GM10847 (cell line): ENCODE results near the gene SNRNP40.
A peak's percentile ranks its signal among the peaks of the same experiment; 100 is the strongest.

ENCODE experiments used
- POLR2A ChIP-seq: IDR thresholded peaks from 2 replicates; pipeline ENCODE4 v1.6.1; 2011; ENCODE audit not compliant: insufficient read length; ENCODE audit errors: extremely low read depth

Gene SNRNP40

DNA sequence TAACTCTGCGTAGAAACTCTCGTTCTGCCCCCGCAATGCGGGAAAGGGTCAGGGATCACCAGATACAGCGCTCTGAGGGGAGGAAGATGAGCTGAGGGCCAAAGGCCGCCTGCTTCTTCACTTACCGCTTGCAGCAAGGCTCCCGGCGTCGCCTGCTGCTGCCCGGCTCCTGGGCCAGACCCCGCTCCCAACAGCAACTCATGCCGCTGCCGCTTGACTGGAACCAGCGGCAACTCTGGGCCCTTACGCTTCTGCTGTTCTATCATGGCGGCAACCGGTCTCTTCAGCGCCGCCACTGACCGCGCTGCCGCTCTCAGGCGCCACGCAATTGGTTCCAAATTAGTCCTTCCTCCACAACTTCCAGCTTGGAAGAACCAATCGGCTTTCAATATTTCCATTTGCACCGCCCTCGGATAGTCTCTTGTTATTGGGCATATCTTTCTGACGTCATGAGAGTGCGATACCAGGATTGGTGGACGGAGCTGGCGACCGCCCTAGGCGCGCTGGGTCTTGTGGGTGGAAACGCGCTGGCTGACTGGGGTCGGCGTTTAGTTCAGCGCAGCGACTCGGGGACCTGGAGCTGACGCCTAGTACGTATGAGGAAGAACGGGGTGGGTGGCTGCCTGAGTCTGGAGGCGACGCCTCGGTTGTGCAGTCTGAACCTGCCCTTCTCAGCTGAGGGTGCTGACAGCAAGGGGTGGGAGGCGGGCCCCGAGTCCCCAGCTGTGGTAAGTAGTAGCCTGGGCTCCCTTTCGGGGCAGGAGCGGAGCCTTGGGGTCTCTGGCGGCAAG, at the start of gene SNRNP40, which contains the start of gene ZCCHC17:
SNRNP40 (minus strand) TSS at position 303 of the 791 bp plus-strand sequence; CDS start at position 266, 37 bp downstream.
ZCCHC17 (plus strand) TSS at position 547 of the 791 bp plus-strand sequence. CDS start 13,067 bp downstream, outside the sequence.
- TF ChIP-seq POLR2A: peak; percentile 86

DNA sequence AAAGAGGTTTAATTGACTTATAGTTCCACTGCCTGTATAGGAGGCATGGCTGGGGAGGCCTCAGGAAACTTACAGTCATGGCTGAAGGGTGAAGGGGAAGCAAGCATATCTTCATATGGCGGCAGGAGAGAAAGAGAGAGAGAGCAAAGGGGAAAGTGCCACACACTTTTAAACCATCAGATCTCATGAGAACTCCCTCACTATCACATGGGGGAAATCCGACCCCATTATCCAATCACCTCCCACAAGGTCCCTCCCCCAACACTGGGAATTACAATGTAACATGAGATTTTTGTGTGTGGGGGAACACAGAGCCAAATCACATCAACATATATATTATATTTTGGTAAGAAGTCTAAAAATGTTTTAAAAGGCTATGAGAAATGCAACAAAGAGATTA, 49.0 kb upstream of the SNRNP40 start:
- TF ChIP-seq POLR2A: no peak

DNA sequence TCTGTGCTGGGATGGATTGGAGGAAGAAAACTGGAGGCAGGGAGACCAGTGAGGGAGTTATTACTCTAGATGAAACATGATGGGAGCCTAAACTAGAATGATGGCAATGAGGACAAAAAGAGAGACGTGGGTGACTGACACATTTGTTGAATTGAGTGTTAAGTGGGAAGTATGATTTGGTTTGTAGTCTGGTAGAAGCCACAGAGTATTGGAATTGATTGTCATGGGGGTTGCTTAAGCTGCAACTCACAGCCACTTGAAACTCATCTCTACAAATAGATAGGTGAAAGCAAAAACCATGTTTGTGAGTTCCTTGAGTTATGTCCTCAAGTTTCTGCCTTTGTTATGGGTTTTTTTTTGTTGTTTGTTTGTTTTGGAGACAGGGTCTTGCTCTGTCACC, 47.9 kb upstream of the SNRNP40 start:
- no peak for TF ChIP-seq POLR2A

DNA sequence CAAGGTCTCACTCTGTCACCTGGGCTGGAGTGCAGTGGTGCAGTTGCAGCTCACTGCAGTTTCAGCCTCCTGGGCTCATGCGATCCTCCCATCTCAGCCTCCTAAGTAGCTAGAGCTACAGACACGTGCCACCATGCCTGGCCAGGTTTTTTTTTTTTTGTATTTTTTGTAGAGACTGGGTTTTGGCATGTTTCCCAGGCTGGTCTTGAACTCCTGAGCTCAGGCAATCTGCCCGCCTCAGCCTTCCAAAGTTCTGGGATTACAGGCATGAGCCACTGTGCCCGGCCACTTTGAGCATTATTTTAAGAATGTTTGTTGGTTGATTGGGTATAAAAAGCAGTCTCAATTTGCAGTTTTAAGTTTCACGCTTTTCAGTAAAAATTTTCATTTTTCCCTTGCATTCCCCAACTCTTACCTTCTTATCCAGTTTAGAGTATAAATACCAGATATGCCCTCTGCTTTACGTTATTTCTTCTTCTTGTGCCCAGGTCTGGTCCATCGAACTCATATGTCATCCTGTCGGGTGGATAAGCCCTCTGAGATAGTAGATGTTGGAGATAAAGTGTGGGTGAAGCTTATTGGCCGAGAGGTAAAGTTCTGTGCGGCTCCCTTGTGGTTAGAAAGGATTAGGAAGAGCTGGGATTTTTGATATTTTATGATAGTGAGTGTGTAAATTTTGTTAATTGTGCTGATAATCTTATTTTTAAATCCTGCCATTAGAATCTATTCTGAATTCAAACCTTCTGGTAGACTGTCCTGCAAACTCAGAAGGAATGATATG, 40.3 kb upstream of the SNRNP40 start:
- no peak for TF ChIP-seq POLR2A

DNA sequence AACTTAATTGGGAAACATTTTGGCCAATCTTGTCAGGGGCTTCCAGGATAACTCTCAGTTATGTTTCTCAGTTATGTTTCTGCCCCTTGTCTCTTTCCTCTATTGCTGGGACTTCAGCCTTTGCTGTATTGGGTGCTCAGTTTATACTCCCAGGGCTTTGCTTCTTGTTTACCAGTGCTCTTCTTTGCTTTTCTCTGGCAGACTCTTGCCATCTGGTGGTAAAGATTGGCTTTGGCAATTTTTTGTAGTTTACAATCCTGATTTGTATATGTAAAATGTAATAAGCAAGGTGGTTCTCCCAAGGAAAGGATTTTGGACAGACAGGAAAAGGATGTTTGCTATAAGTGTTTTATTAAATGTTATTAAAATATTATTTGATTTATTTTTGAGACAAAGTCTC, 38.4 kb upstream of the SNRNP40 start:
- TF ChIP-seq POLR2A: no peak

DNA sequence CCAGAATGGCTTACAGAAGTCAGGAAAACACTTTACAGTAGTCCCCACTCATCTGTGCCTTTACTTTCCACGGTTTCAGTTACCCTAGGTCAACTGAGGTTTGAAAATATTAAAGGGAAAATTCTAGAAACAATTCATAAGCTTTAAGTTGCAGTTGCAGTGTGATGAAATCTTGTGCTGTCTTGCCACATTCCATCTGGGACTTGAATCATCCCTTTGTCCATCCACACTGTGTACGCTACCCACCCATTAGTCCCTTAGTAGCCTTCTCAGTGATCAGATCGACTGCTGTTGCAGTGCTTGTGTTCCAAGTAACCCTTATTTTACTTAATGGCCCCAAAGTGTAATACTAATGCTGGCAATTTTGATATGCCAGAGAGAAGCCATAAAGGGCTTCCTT, 30.8 kb upstream of the SNRNP40 start:
- no peak for TF ChIP-seq POLR2A

DNA sequence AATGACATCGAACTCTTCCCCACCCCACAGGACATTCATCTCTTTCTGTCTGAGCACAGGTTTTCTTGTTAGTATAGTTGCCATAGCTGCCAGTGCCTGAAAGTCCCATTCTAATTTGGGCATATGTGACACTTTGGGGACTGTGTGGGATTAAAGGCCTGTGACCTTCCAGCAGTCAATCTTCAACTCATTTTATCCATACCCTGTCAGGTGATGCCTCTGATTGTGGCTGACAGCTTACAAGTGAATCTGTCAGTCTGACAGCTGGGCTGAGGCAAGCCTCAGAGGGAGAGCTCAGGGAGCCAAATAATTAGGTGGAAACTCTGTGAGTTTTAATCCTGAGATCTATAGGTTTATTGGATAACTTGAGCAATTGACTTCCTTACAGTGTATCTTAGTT, 29.9 kb upstream of the SNRNP40 start:
- TF ChIP-seq POLR2A: no peak

GRCh38 chr1:31324992-31325391, 28.4 kb upstream of the SNRNP40 start:
- no peak for TF ChIP-seq POLR2A

DNA sequence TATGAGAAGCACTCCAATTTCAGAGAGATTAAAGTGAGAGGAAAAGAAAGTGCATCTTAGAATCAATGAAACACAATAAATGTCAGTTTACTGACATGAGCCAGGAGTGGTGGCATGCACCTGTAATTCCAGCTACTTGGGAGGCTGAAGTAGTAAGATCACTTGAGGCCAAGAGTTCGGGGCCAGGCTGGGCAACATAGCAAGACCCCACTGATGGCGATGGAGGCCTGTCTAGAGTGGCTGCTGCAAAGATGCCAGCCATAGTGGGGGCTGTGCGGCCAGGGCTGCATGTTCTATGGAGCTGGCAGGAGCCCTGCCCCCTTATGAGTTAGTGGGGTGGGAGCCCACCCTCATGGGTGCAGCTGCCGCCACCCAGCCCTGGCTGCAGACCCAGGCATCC, 27.5 kb upstream of the SNRNP40 start:
- no peak for TF ChIP-seq POLR2A

DNA sequence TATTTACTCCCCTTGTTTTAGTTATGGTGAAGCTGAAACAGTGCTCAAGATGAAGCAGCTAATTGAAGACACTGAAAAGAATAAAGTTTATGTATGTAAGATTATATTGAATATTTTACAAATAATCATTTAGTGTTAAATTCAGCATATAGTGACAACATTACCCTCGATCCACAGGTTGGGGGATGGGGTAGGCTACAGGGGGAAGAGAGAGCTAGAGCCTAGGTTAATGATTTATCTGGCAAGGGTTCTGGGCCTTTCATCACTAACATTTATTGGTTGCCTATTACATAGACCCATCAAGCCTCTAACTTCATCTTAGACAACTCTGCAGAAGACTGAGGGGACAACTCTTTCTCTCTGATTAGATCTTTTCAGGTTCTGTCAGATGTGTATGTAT, 21.6 kb upstream of the SNRNP40 start:
- no peak for TF ChIP-seq POLR2A

DNA sequence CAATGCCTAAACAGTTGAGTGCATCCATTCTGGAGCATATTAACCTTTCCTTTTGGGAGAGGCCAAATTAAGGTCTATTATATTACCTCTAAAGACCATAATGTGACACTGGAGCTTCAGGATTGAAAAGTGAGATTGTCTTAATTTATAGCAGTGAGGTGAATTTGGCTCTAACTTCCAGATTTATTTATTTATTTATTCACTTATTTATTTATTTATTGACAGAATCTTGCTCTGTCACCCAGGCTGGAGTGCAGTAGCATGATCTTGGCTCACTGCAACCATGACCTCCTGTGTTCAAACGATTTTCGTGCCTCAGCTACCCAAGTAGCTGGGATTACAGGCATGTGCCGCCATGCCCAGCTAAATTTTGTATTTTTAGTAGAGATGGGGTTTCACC, 19.3 kb upstream of the SNRNP40 start:
- TF ChIP-seq POLR2A: no peak

- TF ChIP-seq POLR2A: no peak
Observed at GRCh38 chr1:31310198-31310597, 13.6 kb upstream of the SNRNP40 start.

DNA sequence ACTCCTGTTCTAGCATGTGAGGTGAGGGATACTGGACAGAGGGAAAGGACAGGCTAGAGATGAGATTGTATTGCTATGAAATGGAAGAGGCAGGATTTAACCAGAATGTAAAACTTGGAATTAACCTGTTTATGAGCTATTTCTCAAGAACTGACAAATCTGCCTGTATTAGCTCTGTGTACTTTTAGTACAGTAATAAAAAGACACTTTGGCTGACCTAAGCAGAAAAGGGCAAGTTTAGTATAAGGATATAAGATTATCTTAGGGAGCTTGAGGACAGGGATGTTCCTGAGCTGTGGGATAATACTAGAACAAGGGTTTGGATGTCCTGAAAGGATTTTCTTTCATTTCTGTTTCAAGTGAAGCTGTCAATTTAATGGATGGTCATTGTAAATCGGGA, 11.4 kb upstream of the SNRNP40 start:
- TF ChIP-seq POLR2A: no peak

DNA sequence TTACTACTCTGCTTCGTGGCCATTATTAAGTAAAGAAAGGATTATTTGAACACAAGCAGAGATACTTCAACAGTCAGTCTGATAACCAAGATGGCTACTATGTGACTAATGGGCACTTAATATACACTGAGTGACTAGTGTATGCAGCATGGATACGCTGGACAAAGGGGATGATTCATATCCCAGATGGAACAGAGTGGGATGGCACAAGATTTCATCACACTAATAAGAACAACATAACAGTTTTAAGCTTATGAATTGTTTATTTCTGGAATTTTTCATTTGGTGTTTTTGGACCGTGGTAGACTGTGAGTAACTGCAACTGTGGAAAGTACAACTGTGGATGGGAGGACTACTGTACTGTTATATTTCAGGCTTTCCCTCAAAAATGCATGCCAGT, 9.7 kb upstream of the SNRNP40 start:
- no peak for TF ChIP-seq POLR2A

DNA sequence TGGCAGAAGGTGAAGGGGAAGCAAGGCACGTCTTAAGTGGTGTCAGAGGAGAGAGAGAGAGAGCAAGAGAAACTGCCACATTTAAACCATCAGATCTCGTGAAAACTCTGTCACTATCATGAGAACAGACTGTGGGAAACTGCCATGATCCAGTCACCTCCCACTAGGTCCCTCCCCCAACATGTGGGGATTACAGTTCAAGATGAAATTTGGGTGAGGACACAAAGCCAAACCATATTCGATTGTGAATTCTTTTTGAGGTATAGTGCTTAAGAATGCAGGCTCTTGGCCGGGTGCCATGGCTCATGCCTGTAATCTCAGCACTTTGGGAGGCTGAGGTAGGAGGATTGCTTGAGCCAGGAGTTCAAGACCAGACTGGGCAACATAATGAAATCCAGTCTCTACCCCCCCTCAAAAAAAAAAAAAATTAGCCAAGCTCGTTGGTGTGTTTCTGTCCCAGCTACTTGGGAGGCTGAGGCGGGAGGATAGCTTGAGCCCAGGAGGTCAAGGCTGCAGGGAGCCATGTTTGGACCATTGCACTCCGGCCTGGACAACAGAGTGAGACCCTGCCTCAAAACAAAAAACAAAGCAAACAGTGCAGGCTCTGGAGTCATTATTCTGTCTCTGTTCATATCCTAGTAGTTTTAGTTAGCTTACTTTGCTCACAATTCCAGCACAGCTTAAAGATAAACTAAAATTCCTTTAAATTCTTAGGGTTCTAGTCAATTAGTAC, 6.3 kb upstream of the SNRNP40 start:
- TF ChIP-seq POLR2A: no peak

GRCh38 chr1:31300193-31300592, 3.6 kb upstream of the SNRNP40 start:
- TF ChIP-seq POLR2A: no peak

DNA sequence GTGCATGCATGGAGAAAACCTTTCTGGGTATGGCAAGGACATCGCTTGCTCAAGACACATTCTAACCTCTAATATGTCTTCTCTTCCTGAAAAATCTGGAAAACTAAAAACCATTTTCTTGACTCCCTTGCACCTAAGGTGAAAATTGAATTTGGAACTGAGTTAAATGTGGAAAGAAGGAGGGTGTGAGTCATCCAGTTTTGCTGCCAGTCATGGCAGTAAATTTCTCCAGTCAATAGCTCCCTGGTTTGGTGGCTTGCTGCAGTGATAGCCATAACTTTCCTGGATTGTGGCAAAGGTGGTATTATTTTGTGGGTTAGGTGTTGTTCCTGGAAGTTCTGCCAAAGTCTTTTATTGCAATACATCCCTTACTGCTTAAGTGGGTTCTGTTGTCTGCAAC, 2.8 kb upstream of the SNRNP40 start:
- no peak for TF ChIP-seq POLR2A
